Measurements from ENCODE around the gene KIF5C. TPM values are rescaled to one million over a fixed set of nuclear protein-coding genes. Genes with fewer than 3 reads are reported as not detected.

KIF5C gene
- total and polyA plus RNA-seq, 2 experiments from 2014 or later, result 0.11 to 0.19 TPM

- in situ Hi-C loops (cut with MboI), result no loop called here
- TF ChIP-seq EZH2 (IDR thresholded peaks at IDR 0.05; ENCODE audit: insufficient read depth, poor library complexity, severe bottlenecking) (no peak), EZH2phosphoT487 (IDR thresholded peaks at IDR 0.05; ENCODE audit: insufficient read depth, low read depth) (no peak)
- no peak for DNase-seq
- no peaks in the 10 kb centered on the region for H3K9me2 ChIP-seq (ENCODE audit: insufficient read depth)
- 54% methylated on average over 12 of the region's 12 CpGs for WGBS, 2 experiments (ENCODE audit: low coverage in 1 of 2, low lambda C conversion rate in 2 of 2, missing lambda C conversion rate in 2 of 2)
- H3K27me3 ChIP-seq (replicated peaks; ENCODE audit: insufficient read depth), result no peaks in the 10 kb centered on the region; the same call in 1 of the 2 replicates
- H3K9me3 ChIP-seq (ENCODE audit: low read depth), result no peaks in the 10 kb centered on the region
- H3K9ac ChIP-seq, result no peak overlapping the region
- H4K20me1 ChIP-seq (ENCODE audit: insufficient read depth), result no peaks in the 10 kb centered on the region
- H3K4me2 ChIP-seq (ENCODE audit: unreplicated experiment), result no peak overlapping the region
- no peaks in the 10 kb centered on the region for H3K4me1 ChIP-seq (ENCODE audit: insufficient read depth)
- no peak overlapping the region for H3K4me3 ChIP-seq
- no peak overlapping the region for H2AFZ ChIP-seq
- no peaks in the 10 kb centered on the region for H3F3A ChIP-seq (ENCODE audit: insufficient read depth)
- no peaks in the 10 kb centered on the region for H3K36me3 ChIP-seq (ENCODE audit: low read depth)
- H3K27ac ChIP-seq, result no peak overlapping the region
- H3K79me2 ChIP-seq (ENCODE audit: insufficient read depth), result no peaks in the 10 kb centered on the region
Observed at GRCh38 chr2:148965623-148966437, 90.8 kb downstream of the KIF5C start.

GRCh38 chr2:148966438-148966758, 91.4 kb downstream of the KIF5C start:
- 38 to 50% methylated on average over 1 of the region's 1 CpG for WGBS, 2 experiments (ENCODE audit: low coverage in 1 of 2, low lambda C conversion rate in 2 of 2, missing lambda C conversion rate in 2 of 2)
- TF ChIP-seq EZH2phosphoT487 (IDR thresholded peaks at IDR 0.05; ENCODE audit: insufficient read depth, low read depth), result no peak
- TF ChIP-seq EZH2 (IDR thresholded peaks at IDR 0.05; ENCODE audit: insufficient read depth, poor library complexity, severe bottlenecking), result no peak

GRCh38 chr2:148967056-148967455, 92.0 kb downstream of the KIF5C start:
- in situ Hi-C loops (cut with MboI), result no loop called here
- no peak for DNase-seq

More at GRCh38 chr2:148966438-148966758, 91.4 kb downstream of the KIF5C start:
- Histone ChIP-seq H4K20me1 (ENCODE audit: insufficient read depth) (no peaks in the 10 kb centered on the region), H3K4me3 (no peak overlapping the region), H3K9ac (no peak overlapping the region), H3K9me3 (ENCODE audit: low read depth) (no peaks in the 10 kb centered on the region), H3K27me3 (replicated peaks; ENCODE audit: insufficient read depth) (no peaks in the 10 kb centered on the region), H3K36me3 (ENCODE audit: low read depth) (no peaks in the 10 kb centered on the region), H3F3A (ENCODE audit: insufficient read depth) (no peaks in the 10 kb centered on the region), H3K4me1 (ENCODE audit: insufficient read depth) (no peaks in the 10 kb centered on the region), H3K79me2 (ENCODE audit: insufficient read depth) (no peaks in the 10 kb centered on the region), H2AFZ (no peak overlapping the region), H3K27ac (no peak overlapping the region), H3K9me2 (ENCODE audit: insufficient read depth) (no peaks in the 10 kb centered on the region), H3K4me2 (ENCODE audit: unreplicated experiment) (no peak overlapping the region)
- no peak for DNase-seq
- in situ Hi-C loops (cut with MboI), result no loop called here

GRCh38 chr2:148967578-148967977, 92.6 kb downstream of the KIF5C start:
- Histone ChIP-seq H3K36me3 (ENCODE audit: low read depth) (no peaks in the 10 kb centered on the region), H4K20me1 (ENCODE audit: insufficient read depth) (no peaks in the 10 kb centered on the region), H3K9me3 (ENCODE audit: low read depth) (no peaks in the 10 kb centered on the region), H3K27ac (no peak overlapping the region), H3K4me2 (ENCODE audit: unreplicated experiment) (no peak overlapping the region), H3K79me2 (ENCODE audit: insufficient read depth) (no peaks in the 10 kb centered on the region), H3K4me1 (ENCODE audit: insufficient read depth) (no peaks in the 10 kb centered on the region), H3K9ac (no peak overlapping the region), H2AFZ (no peak overlapping the region), H3K9me2 (ENCODE audit: insufficient read depth) (no peaks in the 10 kb centered on the region), H3K4me3 (no peak overlapping the region), H3K27me3 (replicated peaks; ENCODE audit: insufficient read depth) (no peaks in the 10 kb centered on the region), H3F3A (ENCODE audit: insufficient read depth) (no peaks in the 10 kb centered on the region)
- WGBS, 2 experiments (ENCODE audit: low coverage in 1 of 2, low lambda C conversion rate in 2 of 2, missing lambda C conversion rate in 2 of 2), result 67 to 69% methylated on average over 8 of the region's 8 CpGs
- no peak for DNase-seq
- TF ChIP-seq EZH2 (IDR thresholded peaks at IDR 0.05; ENCODE audit: insufficient read depth, poor library complexity, severe bottlenecking) (no peak), EZH2phosphoT487 (IDR thresholded peaks at IDR 0.05; ENCODE audit: insufficient read depth, low read depth) (no peak)
- in situ Hi-C loops (cut with MboI), result no loop called here

More at GRCh38 chr2:148967056-148967455, 92.0 kb downstream of the KIF5C start:
- TF ChIP-seq EZH2 (IDR thresholded peaks at IDR 0.05; ENCODE audit: insufficient read depth, poor library complexity, severe bottlenecking), result no peak
- no peak for TF ChIP-seq EZH2phosphoT487 (IDR thresholded peaks at IDR 0.05; ENCODE audit: insufficient read depth, low read depth)
- H3K27ac ChIP-seq, result no peak overlapping the region
- H3K9me2 ChIP-seq (ENCODE audit: insufficient read depth), result no peaks in the 10 kb centered on the region
- H3K4me1 ChIP-seq (ENCODE audit: insufficient read depth), result no peaks in the 10 kb centered on the region
- H3K4me2 ChIP-seq (ENCODE audit: unreplicated experiment), result no peak overlapping the region
- H3F3A ChIP-seq (ENCODE audit: insufficient read depth), result no peaks in the 10 kb centered on the region
- no peaks in the 10 kb centered on the region for H3K27me3 ChIP-seq (replicated peaks; ENCODE audit: insufficient read depth)
- H3K79me2 ChIP-seq (ENCODE audit: insufficient read depth), result no peaks in the 10 kb centered on the region
- no peaks in the 10 kb centered on the region for H3K9me3 ChIP-seq (ENCODE audit: low read depth)
- no peak overlapping the region for H3K9ac ChIP-seq
- no peak overlapping the region for H2AFZ ChIP-seq
- no peaks in the 10 kb centered on the region for H3K36me3 ChIP-seq (ENCODE audit: low read depth)
- 60 to 67% methylated on average over 7 of the region's 7 CpGs for WGBS, 2 experiments (ENCODE audit: low coverage in 1 of 2, low lambda C conversion rate in 2 of 2, missing lambda C conversion rate in 2 of 2)
- no peak overlapping the region for H3K4me3 ChIP-seq
- H4K20me1 ChIP-seq (ENCODE audit: insufficient read depth), result no peaks in the 10 kb centered on the region

Data from GM23248 (cell line).